GM23338 (cell line): ENCODE data around the gene NRSN2. TPM values are rescaled to one million over a fixed set of nuclear protein-coding genes. Genes with fewer than 3 reads are reported as not detected.

Experiments used
- ATAC-seq: fragments of 200-7000 bp; cut with Tn5 transposase; 3 replicates; pipeline ENCODE4 v1.9.1; 2020
- DNase-seq: peaks from one replicate; pipeline ENCODE4 v3.0.0-alpha.2; 2015; ENCODE audit warnings: low spot score
- H2AFZ ChIP-seq: fragments of 200-600 bp; sonication (generic); 2 replicates; pipeline ENCODE4 v1.8.0; 2016; ENCODE audit warnings: antibody characterized with exemption, mild to moderate bottlenecking, moderate library complexity
- H3F3A ChIP-seq: fragments of 200-600 bp; sonication (generic); replicated peaks from 2 replicates; pipeline ENCODE4 v1.8.0; 2017; ENCODE audit warnings: antibody characterized with exemption, mixed run types, low read depth
- H3K27ac ChIP-seq: fragments of 200-600 bp; sonication (generic); 2 replicates; pipeline ENCODE4 v1.6.1; 2016; ENCODE audit warnings: low read depth
- H3K27me3 ChIP-seq: fragments of 200-600 bp; sonication (generic); 2 replicates; pipeline ENCODE4 v1.8.0; 2016; ENCODE audit warnings: mild to moderate bottlenecking, mixed run types, moderate library complexity; ENCODE audit not compliant: insufficient read depth
- H3K36me3 ChIP-seq: fragments of 200-600 bp; sonication (generic); 2 replicates; pipeline ENCODE4 v1.8.0; 2016; ENCODE audit warnings: mild to moderate bottlenecking; ENCODE audit not compliant: insufficient read depth
- H3K4me1 ChIP-seq: fragments of 200-600 bp; sonication (generic); 2 replicates; pipeline ENCODE4 v1.8.0; 2016; ENCODE audit warnings: mild to moderate bottlenecking, moderate library complexity; ENCODE audit not compliant: insufficient read depth
- H3K4me2 ChIP-seq: fragments of 200-600 bp; sonication (generic); 2 replicates; pipeline ENCODE4 v1.7.1; 2017; ENCODE audit warnings: mixed run types
- H3K4me3 ChIP-seq: fragments of 200-600 bp; sonication (generic); 2 replicates; pipeline ENCODE4 v1.6.1; 2016; ENCODE audit warnings: mixed run types
- H3K79me2 ChIP-seq: fragments of 200-600 bp; sonication (generic); replicated peaks from 2 replicates; pipeline ENCODE4 v1.8.0; 2017; ENCODE audit warnings: mild to moderate bottlenecking; ENCODE audit not compliant: insufficient read depth
- H3K9me2 ChIP-seq: fragments of 200-600 bp; sonication (generic); 2 replicates; pipeline ENCODE4 v1.8.0; 2017; ENCODE audit not compliant: insufficient read depth
- H4K20me1 ChIP-seq: fragments of 200-600 bp; sonication (generic); replicated peaks from 2 replicates; pipeline ENCODE4 v1.8.0; 2017; ENCODE audit warnings: mild to moderate bottlenecking; ENCODE audit not compliant: insufficient read depth
- H3K27ac Mint-ChIP-seq: 2 replicates; pipeline ENCODE4 v1.8.0; 2020; ENCODE audit warnings: inconsistent platforms, mild to moderate bottlenecking, moderate library complexity, mixed read lengths
- H3K27me3 Mint-ChIP-seq: 3 replicates; pipeline ENCODE4 v1.8.0; 2022; ENCODE audit warnings: low read depth, mild to moderate bottlenecking, moderate library complexity, mixed read lengths, inconsistent platforms; ENCODE audit not compliant: insufficient read depth, poor library complexity
- H3K36me3 Mint-ChIP-seq: 3 replicates; pipeline ENCODE4 v1.8.0; 2021; ENCODE audit warnings: low read depth, mild to moderate bottlenecking, inconsistent platforms, moderate library complexity, mixed read lengths
- H3K4me1 Mint-ChIP-seq: 3 replicates; pipeline ENCODE4 v1.8.0; 2020; ENCODE audit warnings: mild to moderate bottlenecking, inconsistent platforms, mixed read lengths
- H3K4me3 Mint-ChIP-seq: 3 replicates; pipeline ENCODE4 v1.8.0; 2021; ENCODE audit warnings: moderate library complexity, mild to moderate bottlenecking, inconsistent platforms, mixed read lengths
- H3K9me3 Mint-ChIP-seq: 3 replicates; pipeline ENCODE4 v1.8.0; 2020; ENCODE audit warnings: moderate library complexity, mild to moderate bottlenecking, inconsistent platforms, mixed read lengths
- CREB1 ChIP-seq: fragments of 250-450 bp; sonication (Bioruptor Pico); IDR thresholded peaks from 2 replicates; pipeline ENCODE4 v1.5.0; 2020; ENCODE audit warnings: low read depth, mild to moderate bottlenecking, moderate library complexity
- EZH2 ChIP-seq: fragments of 200-600 bp; sonication (generic); IDR thresholded peaks from one replicate; pipeline ENCODE4 v1.8.0; 2017; ENCODE audit warnings: antibody characterized with exemption, mild to moderate bottlenecking, low read depth; ENCODE audit not compliant: unreplicated experiment
- EZH2phosphoT487 ChIP-seq: fragments of 200-600 bp; sonication (generic); IDR thresholded peaks from one replicate; pipeline ENCODE4 v1.8.1; 2018; ENCODE audit warnings: antibody characterized with exemption; ENCODE audit not compliant: unreplicated experiment
- JUNB ChIP-seq: IDR thresholded peaks from one replicate; pipeline ENCODE4 v1.6.1; 2016; ENCODE audit warnings: antibody characterized with exemption; ENCODE audit not compliant: unreplicated experiment
- NANOG ChIP-seq: IDR thresholded peaks from 2 replicates; pipeline ENCODE4 v1.6.1; 2016; ENCODE audit warnings: antibody characterized with exemption, borderline replicate concordance
- POLR2AphosphoS5 ChIP-seq: IDR thresholded peaks from 2 replicates; pipeline ENCODE4 v1.6.1; 2016; ENCODE audit warnings: antibody characterized with exemption, low read depth
- REST ChIP-seq: IDR thresholded peaks from one replicate; pipeline ENCODE4 v1.6.1; 2018; ENCODE audit warnings: antibody characterized with exemption; ENCODE audit not compliant: unreplicated experiment
- STAT1 ChIP-seq: IDR thresholded peaks from one replicate; pipeline ENCODE4 v1.6.1; 2016; ENCODE audit warnings: antibody characterized with exemption; ENCODE audit not compliant: unreplicated experiment
- ZNF114 ChIP-seq: fragments of 250-450 bp; sonication (Bioruptor Pico); IDR thresholded peaks from 2 replicates; pipeline ENCODE4 v1.5.0; 2020; ENCODE audit warnings: mild to moderate bottlenecking, moderate library complexity
- ZNF331 ChIP-seq: fragments of 250-450 bp; sonication (Bioruptor Pico); IDR thresholded peaks from 2 replicates; pipeline ENCODE4 v1.5.0; 2020; ENCODE audit warnings: low read depth, mild to moderate bottlenecking, moderate library complexity
- ZNF462 ChIP-seq: fragments of 250-450 bp; sonication (Bioruptor Pico); IDR thresholded peaks from 2 replicates; pipeline ENCODE4 v1.5.0; 2020; ENCODE audit warnings: mild to moderate bottlenecking, moderate library complexity
- polyA plus RNA-seq: library from polyadenylated mRNA; unstranded; fragments of >200 nt; fragmentation: Nextera tagmentation; extraction: Ambion mirVana; gene quantifications from 2 replicates; pipeline ENCODE4 v1.2.1, GENCODE V29; 2016
- total RNA-seq: library from RNA; depleted of rRNA; stranded (reverse); fragments of >200 nt; shearing (Covaris generic); gene quantifications from 2 replicates; pipeline ENCODE4 v1.2.3, GENCODE V29; 2014
- TF ChIP-seq, protein P1 (sequence below), 2 experiments: fragments of 200-600 bp in 1 of 2; sonication (generic) in 1 of 2; conservative IDR thresholded peaks; 2 replicates each; pipeline versions ENCODE4 v1.5.1 to v1.6.1; 2016 to 2017; ENCODE audit warnings: antibody characterized with exemption in 2 of 2, low read depth in 2 of 2, mild to moderate bottlenecking in 2 of 2, moderate library complexity in 1 of 2
- TF ChIP-seq, protein P2 (sequence below): IDR thresholded peaks from 2 replicates; pipeline ENCODE4 v1.6.1; 2016; ENCODE audit warnings: antibody characterized with exemption

The NRSN2 gene
- total and polyA plus RNA-seq, 2 experiments from 2014 or later, result 14.4 to 17.9 TPM

DNA sequence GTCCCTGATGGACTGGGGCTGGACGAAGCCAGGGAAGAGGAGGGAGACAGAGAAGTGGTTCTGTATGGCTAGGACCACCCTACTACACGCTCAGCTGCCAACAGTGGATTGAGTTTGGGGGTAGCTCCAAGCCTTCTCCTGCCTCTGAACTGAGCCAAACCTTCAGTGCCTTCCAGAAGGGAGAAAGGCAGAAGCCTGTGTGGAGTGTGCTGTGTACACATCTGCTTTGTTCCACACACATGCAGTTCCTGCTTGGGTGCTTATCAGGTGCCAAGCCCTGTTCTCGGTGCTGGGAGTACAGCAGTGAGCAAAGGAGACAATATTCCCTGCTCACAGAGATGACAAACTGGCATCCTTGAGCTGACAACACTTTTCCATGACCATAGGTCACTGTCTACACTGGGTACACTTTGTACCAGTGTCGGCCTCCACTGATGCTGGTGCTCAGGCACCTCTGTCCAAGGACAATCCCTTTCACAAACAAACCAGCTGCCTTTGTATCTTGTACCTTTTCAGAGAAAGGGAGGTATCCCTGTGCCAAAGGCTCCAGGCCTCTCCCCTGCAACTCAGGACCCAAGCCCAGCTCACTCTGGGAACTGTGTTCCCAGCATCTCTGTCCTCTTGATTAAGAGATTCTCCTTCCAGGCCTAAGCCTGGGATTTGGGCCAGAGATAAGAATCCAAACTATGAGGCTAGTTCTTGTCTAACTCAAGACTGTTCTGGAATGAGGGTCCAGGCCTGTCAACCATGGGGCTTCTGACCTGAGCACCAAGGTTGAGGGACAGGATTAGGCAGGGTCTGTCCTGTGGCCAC lies 49.9 kb downstream of the NRSN2 start:
- peaks cover 8% of the 10 kb centered on the region for H3K27me3 Mint-ChIP-seq
- H3K4me2 ChIP-seq, result no peak overlapping the region
- no peak overlapping the region for H3K27ac Mint-ChIP-seq
- no peak overlapping the region for H3K27ac ChIP-seq
- no peaks in the 10 kb centered on the region for H3K9me2 ChIP-seq
- H3K36me3 ChIP-seq, result no peaks in the 10 kb centered on the region
- H3K9me3 Mint-ChIP-seq, result no peaks in the 10 kb centered on the region
- no peaks in the 10 kb centered on the region for H3K27me3 ChIP-seq
- no peak for DNase-seq
- ATAC-seq, result no peak
- H3K4me3 Mint-ChIP-seq, result no peak overlapping the region
- no peak overlapping the region for H3K4me3 ChIP-seq
- H3K79me2 ChIP-seq, result no peaks in the 10 kb centered on the region
- no peak overlapping the region for H2AFZ ChIP-seq
- peaks cover 37% of the 10 kb centered on the region for H3K36me3 Mint-ChIP-seq
- H3K4me1 Mint-ChIP-seq, result peaks cover 16% of the 10 kb centered on the region
- H3K4me1 ChIP-seq, result peaks cover 7% of the 10 kb centered on the region
- TF ChIP-seq EZH2 (no peak), EZH2phosphoT487 (no peak), ZNF331 (CRISPR knock-in tag) (no peak), ZNF462 (CRISPR knock-in tag) (no peak), NANOG (no peak), POLR2AphosphoS5 (no peak), STAT1 (no peak), JUNB (no peak), CREB1 (CRISPR knock-in tag) (no peak), ZNF114 (CRISPR knock-in tag) (no peak), REST (no peak)
- TF ChIP-seq, protein P1, sequence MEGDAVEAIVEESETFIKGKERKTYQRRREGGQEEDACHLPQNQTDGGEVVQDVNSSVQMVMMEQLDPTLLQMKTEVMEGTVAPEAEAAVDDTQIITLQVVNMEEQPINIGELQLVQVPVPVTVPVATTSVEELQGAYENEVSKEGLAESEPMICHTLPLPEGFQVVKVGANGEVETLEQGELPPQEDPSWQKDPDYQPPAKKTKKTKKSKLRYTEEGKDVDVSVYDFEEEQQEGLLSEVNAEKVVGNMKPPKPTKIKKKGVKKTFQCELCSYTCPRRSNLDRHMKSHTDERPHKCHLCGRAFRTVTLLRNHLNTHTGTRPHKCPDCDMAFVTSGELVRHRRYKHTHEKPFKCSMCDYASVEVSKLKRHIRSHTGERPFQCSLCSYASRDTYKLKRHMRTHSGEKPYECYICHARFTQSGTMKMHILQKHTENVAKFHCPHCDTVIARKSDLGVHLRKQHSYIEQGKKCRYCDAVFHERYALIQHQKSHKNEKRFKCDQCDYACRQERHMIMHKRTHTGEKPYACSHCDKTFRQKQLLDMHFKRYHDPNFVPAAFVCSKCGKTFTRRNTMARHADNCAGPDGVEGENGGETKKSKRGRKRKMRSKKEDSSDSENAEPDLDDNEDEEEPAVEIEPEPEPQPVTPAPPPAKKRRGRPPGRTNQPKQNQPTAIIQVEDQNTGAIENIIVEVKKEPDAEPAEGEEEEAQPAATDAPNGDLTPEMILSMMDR (conservative IDR thresholded peaks at IDR 0.05; ENCODE audit: low read depth in 2 of 2), result no peak
- TF ChIP-seq, protein P2, sequence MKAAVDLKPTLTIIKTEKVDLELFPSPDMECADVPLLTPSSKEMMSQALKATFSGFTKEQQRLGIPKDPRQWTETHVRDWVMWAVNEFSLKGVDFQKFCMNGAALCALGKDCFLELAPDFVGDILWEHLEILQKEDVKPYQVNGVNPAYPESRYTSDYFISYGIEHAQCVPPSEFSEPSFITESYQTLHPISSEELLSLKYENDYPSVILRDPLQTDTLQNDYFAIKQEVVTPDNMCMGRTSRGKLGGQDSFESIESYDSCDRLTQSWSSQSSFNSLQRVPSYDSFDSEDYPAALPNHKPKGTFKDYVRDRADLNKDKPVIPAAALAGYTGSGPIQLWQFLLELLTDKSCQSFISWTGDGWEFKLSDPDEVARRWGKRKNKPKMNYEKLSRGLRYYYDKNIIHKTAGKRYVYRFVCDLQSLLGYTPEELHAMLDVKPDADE, result no peak
- H3F3A ChIP-seq, result no peaks in the 10 kb centered on the region
- no peaks in the 10 kb centered on the region for H4K20me1 ChIP-seq
